Activated CD8-positive, alpha-beta memory T cell treated with anti-CD3 and anti-CD28 coated beads, Interleukin-2, amount 50 U/mL, for 4 hours (primary cell): ENCODE results near the gene CTNND2.

Source experiments
- DNase-seq: peaks from one replicate; pipeline ENCODE4 v3.0.0-alpha.2; 2020

The CTNND2 gene

GRCh38 chr5:11227064-11227463, 677.2 kb downstream of the CTNND2 start:
- DNase-seq: no peak

DNA sequence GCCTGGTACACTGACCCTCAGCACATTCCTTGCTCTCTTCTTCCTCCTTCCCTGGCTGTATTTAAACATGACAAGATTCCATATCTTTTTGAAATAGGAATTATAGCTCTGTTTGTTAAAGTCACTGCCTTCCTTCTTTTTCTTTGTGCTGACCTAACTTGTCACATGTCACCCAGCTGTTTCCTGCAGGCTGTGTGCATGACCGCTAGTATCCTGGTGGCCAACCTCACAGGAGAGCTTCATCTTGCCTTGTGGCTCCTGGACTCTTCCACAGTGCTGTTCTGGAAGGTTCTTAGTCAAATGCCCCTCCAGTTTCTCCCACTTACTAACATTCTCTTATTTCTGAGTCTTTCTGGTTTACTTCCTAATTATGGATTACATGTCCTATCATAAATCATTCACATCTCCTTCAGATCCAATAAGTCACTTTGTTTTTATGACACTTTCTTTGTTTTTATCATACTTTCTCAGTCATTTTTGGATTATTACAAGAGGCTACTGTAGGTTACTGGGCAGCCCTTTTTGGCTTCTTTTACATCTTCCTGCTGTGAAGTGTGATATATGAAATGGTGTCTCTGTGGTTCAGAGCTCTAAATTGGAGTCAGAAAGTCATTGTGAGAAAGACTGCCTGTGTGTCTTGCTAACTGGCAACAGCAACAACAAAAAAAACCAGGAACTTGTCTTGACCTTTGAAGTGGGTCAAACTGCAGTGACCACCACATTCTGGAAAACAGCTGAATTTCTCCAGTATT, 679.6 kb downstream of the CTNND2 start:
- no peak for DNase-seq

GRCh38 chr5:11222169-11222568, 682.1 kb downstream of the CTNND2 start:
- DNase-seq: no peak

GRCh38 chr5:11214864-11215644, 689.2 kb downstream of the CTNND2 start:
- DNase-seq: no peak

DNA sequence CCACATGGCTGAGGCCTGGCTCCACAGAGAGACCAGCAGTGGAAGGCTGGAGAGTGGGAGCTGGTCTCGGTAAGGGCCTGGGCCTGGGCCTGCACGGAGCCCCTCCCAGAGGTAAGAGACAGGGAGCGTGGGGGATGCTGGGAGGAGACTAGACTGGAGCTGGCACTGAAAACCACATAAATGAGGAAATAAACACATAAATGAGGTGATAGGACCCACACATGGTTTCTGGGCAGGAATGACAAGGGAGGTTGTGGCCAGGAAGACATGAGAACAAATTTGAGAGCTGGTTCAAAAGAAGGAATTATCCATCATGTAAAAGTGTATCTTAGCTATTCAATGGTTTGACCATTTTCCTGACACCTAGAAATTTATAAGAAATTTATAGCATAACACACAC, 691.5 kb downstream of the CTNND2 start:
- no peak for DNase-seq

- no peak for DNase-seq
These were observed 706.5 kb downstream of the CTNND2 start for GRCh38 chr5:11197726-11198125.

DNA sequence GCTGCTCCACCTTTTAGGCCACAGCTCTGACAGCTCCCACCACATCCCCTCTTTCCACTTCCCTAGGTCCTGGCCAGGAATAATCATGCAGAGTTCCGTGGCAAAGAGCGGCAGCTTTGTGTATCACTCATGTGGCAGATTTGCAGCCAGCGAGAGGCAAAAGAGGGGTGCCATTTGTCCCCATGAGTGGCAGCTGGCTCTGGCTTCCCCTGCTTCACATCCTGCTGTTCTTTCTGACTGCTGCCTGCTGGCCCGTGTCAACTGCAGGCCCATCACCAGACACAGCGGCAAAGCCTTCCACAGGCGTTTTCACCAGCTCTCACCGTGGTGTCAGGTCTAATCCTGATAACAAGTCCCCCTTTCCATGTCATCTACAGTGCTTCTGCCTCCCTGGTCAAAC, 712.6 kb downstream of the CTNND2 start:
- DNase-seq: no peak

DNA sequence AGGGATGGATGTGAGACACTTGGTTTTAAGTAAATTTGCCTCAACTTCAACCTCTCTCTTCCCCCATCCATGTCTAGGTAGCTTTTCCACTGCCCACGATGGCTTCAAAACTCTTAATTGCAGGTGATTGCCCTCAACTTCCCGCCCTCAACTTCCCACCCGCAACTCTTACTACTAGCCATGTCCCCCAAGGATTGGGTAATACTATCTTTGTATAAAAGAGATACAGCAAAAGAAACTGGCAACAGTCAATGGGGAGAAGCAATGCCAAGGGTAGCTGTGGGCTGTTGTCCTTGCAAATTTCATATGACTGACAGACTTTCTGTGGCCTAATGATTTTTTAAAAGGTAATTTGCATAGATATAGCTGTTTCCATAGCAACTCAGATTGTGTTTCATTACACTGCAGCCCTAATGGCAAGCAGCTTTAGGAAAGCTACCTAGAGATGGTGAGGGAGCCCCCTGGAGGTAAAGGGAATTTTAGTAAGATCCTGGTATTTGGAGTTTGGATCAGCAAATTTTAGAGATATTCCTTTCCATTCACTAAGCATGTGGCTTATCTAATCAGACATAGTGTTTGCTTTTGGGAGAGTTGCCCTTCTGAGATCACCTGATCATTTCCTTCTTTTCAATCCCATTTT, 721.7 kb downstream of the CTNND2 start:
- DNase-seq: no peak

- no peak for DNase-seq
These were observed 722.3 kb downstream of the CTNND2 start for GRCh38 chr5:11181940-11182339.

DNA sequence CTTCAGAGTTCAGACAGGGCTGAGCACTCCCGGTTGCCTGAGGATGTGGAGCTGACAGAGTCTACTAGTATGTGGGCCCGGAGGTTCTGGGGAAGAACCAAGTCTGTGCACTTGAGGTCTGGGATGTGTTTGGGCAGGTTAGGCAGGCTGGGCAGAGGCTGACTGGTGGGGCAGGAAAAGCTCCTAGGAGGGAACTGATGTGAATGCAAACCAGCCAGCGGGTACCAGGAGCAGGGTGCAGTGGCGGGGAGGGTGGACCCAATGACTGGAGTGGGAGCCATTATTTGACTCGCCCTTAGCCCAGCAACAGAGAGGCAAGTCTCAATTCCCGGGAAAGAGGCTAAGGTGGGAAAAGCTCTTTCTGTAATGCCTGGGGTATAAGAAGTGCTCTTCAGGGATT, 723.4 kb downstream of the CTNND2 start:
- no peak for DNase-seq

DNA sequence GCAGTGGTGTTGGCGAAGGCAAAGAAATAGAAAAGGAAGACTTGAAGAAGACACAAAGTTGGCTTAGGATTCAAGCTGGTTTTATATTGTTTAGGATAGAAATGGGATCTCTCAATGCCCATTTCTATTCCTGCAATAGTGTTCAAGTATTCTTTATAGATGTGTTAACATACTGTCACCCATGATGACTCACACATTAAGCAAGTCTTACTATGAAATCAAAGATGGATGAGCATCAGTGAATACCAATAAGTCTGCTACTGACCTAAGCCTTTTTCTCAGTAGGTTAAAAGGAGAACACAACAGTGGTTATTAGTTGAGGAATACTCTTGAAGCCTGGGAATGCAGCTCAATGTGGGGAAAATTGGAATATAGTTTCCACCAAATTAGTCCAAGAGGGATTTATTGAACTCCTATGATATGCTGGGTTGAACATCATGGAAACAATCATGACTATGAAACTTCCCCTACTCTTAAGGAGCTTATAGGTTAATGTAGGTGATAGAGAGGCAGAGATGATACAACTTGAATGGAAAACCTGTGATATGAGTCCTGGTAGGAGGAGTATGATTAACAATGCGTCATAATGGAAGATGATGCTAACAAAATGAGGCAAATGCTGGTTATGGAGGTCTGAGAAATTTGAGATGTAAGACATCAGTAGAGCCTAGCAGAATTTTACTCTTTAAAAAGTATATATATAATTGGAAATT, 726.1 kb downstream of the CTNND2 start:
- no peak for DNase-seq

- DNase-seq: no peak
These were observed 729.7 kb downstream of the CTNND2 start for GRCh38 chr5:11174591-11174990.

GRCh38 chr5:11172484-11172883, 731.8 kb downstream of the CTNND2 start:
- DNase-seq: no peak

DNA sequence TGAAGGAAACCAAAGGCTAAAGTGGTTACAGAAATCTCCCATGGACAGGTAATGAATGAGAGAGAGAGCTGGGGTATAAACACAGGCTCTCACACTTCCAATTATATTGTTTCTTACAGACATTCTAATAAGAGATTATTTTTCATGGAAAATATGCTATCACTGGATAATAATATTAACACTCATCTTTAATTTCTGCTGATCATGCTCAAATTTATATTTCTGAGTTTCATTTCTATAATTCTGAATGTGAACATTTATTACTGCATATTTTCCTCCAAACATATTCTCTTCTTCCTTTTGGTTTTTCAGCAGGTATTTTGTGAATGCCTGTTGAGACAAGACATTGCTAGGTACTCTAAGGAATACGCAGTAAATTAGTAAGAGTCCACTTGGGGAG, 733.0 kb downstream of the CTNND2 start:
- no peak for DNase-seq

- DNase-seq: no peak
These were observed 737.3 kb downstream of the CTNND2 start for GRCh38 chr5:11166923-11167322.

GRCh38 chr5:11164531-11165294, 739.5 kb downstream of the CTNND2 start:
- DNase-seq: no peak

GRCh38 chr5:11157132-11157531, 747.1 kb downstream of the CTNND2 start:
- DNase-seq: no peak

DNA sequence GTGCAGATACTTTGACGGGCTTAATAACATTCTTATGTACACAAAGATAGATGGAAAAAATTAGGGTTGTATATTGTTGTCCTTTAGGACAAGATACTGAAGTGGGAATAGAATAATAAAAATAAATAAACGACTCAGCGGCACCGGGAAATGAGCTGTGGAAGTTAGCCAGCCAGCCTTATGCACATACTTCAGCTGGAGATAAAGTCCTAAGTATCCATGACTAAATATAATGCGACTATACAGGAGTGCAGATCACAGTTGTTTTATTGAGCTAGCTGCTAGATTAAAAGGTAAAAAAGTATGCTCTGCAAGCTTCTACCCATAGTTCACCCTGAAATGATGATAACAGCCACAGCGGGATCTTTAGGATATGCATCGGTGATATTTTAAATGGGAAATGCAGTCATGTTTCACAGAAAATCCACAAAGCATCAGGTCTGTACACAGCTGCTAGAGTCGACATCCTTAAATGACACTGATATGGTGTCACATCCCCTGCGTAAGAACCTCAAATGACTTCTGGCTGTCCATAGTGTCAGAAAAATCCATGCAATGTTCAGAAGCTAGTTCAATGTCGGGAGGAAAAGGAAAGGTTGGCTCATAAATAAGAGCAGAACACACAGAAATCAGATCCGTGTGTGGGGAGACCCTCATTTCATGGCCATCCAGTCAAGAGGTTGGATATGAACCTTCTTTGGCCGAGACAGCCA, 750.4 kb downstream of the CTNND2 start:
- DNase-seq: no peak

GRCh38 chr5:11152368-11152767, 751.9 kb downstream of the CTNND2 start:
- no peak for DNase-seq

DNA sequence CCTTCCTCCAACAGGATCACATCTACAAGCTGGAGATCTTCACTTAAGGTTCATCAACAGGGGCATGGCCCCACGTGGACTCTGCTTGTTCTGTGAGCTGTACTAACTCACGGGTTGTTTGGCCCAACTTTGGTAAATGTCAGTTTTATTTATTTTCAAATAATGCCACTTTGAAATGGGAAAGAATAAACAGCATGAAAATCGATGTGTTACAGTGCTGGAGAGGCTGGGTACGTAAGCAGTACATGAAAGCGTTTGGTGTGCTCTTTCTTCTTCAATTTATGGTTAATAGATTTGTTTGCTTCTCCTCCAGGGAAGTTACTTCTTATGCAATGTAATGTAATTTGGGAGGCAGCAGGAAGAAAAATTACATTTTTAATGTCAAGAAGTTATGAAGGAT, 753.3 kb downstream of the CTNND2 start:
- DNase-seq: no peak

GRCh38 chr5:11148810-11149539, 755.3 kb downstream of the CTNND2 start:
- no peak for DNase-seq
